ENCODE results near the gene SPTLC3.

SPTLC3 gene

GRCh38 chr20:13059398-13060136, 50.8 kb downstream of the SPTLC3 start:
- Histone ChIP-seq H3K4me2 (no peak overlapping the region), H4K20me1 (no peaks in the 10 kb centered on the region), H3K9me3 (replicated peaks in 1 of 11) (no peaks in the 10 kb centered on the region), H3K4me3 (no peak overlapping the region), H3K27ac (no peak overlapping the region), H3K9ac (no peak overlapping the region), H3K27me3 (no peaks in the 10 kb centered on the region), H3K4me1 (no peaks in the 10 kb centered on the region), H3K36me3 (no peaks in the 10 kb centered on the region)
- no peak for TF ChIP-seq Cebpa-rat (IDR thresholded peaks at IDR 0.05)

GRCh38 chr20:13060327-13060726, 51.6 kb downstream of the SPTLC3 start:
- no peaks in the 10 kb centered on the region for H4K20me1 ChIP-seq
- no peak overlapping the region for H3K27ac ChIP-seq
- no peaks in the 10 kb centered on the region for H3K9me3 ChIP-seq (replicated peaks in 1 of 11)
- H3K27me3 ChIP-seq = no peaks in the 10 kb centered on the region
- no peaks in the 10 kb centered on the region for H3K4me1 ChIP-seq
- H3K36me3 ChIP-seq = no peaks in the 10 kb centered on the region
- H3K4me2 ChIP-seq = no peak overlapping the region
- TF ChIP-seq Cebpa-rat (IDR thresholded peaks at IDR 0.05) = no peak
- no peak overlapping the region for H3K9ac ChIP-seq
- no peak overlapping the region for H3K4me3 ChIP-seq

GRCh38 chr20:13061381-13061780, 52.6 kb downstream of the SPTLC3 start:
- Histone ChIP-seq H3K9ac (no peak overlapping the region), H3K9me3 (replicated peaks in 1 of 11) (peaks cover 0 to 7% (median 6%) of the 10 kb centered on the region in 11 experiments; a peak in 18 of 22 replicates), H4K20me1 (no peaks in the 10 kb centered on the region), H3K4me2 (no peak overlapping the region), H3K4me3 (no peak overlapping the region), H3K27me3 (no peaks in the 10 kb centered on the region), H3K36me3 (no peaks in the 10 kb centered on the region; a peak in 1 of 22 replicates), H3K4me1 (no peaks in the 10 kb centered on the region), H3K27ac (no peak overlapping the region)
- TF ChIP-seq Cebpa-rat (IDR thresholded peaks at IDR 0.05) = no peak

GRCh38 chr20:13062789-13063188, 54.0 kb downstream of the SPTLC3 start:
- Histone ChIP-seq H3K4me1 (no peaks in the 10 kb centered on the region), H3K9ac (no peak overlapping the region), H3K4me2 (no peak overlapping the region), H3K27me3 (no peaks in the 10 kb centered on the region), H3K36me3 (no peaks in the 10 kb centered on the region; a peak in 1 of 22 replicates), H3K9me3 (replicated peaks in 1 of 11) (peaks cover 0 to 9% (median 9%) of the 10 kb centered on the region in 11 experiments; a peak in 18 of 22 replicates), H3K27ac (no peak overlapping the region), H3K4me3 (no peak overlapping the region), H4K20me1 (no peaks in the 10 kb centered on the region)
- TF ChIP-seq Cebpa-rat (IDR thresholded peaks at IDR 0.05) = no peak

GRCh38 chr20:13068336-13068735, 59.6 kb downstream of the SPTLC3 start:
- peaks cover 0 to 9% (median 9%) of the 10 kb centered on the region in 11 experiments; a peak in 18 of 22 replicates for H3K9me3 ChIP-seq (replicated peaks in 1 of 11)
- no peaks in the 10 kb centered on the region for H3K27me3 ChIP-seq
- no peak overlapping the region for H3K9ac ChIP-seq
- no peaks in the 10 kb centered on the region for H3K4me1 ChIP-seq
- no peak overlapping the region for H3K4me3 ChIP-seq
- H3K27ac ChIP-seq = no peak overlapping the region
- H3K4me2 ChIP-seq = no peak overlapping the region
- H4K20me1 ChIP-seq = no peaks in the 10 kb centered on the region
- H3K36me3 ChIP-seq = no peaks in the 10 kb centered on the region; a peak in 1 of 22 replicates
- no peak for TF ChIP-seq Cebpa-rat (IDR thresholded peaks at IDR 0.05)

GRCh38 chr20:13081877-13082276, 73.1 kb downstream of the SPTLC3 start:
- Histone ChIP-seq H3K4me1 (peaks cover 0 to 5% (median 0%) of the 10 kb centered on the region in 10 experiments; a peak in 2 of 20 replicates), H3K27me3 (no peaks in the 10 kb centered on the region), H3K4me3 (no peak overlapping the region), H3K4me2 (no peak overlapping the region), H3K27ac (no peak overlapping the region), H3K9ac (no peak overlapping the region), H3K36me3 (no peaks in the 10 kb centered on the region), H3K9me3 (replicated peaks in 1 of 11) (no peaks in the 10 kb centered on the region), H4K20me1 (no peaks in the 10 kb centered on the region)
- no peak for TF ChIP-seq Cebpa-rat (IDR thresholded peaks at IDR 0.05)

- Histone ChIP-seq H3K27me3 (no peaks in the 10 kb centered on the region), H3K9ac (no peak overlapping the region), H3K27ac (no peak overlapping the region), H3K4me2 (no peak overlapping the region), H3K9me3 (replicated peaks in 1 of 11) (no peaks in the 10 kb centered on the region), H3K4me3 (no peak overlapping the region), H3K4me1 (peaks cover 0 to 5% (median 0%) of the 10 kb centered on the region in 10 experiments; a peak in 2 of 20 replicates), H4K20me1 (no peaks in the 10 kb centered on the region), H3K36me3 (no peaks in the 10 kb centered on the region)
- no peak for TF ChIP-seq Cebpa-rat (IDR thresholded peaks at IDR 0.05)
Measured at GRCh38 chr20:13082378-13082777, 73.6 kb downstream of the SPTLC3 start.

GRCh38 chr20:13085275-13085674, 76.5 kb downstream of the SPTLC3 start:
- no peaks in the 10 kb centered on the region for H3K36me3 ChIP-seq
- no peak overlapping the region for H3K27ac ChIP-seq
- no peaks in the 10 kb centered on the region for H3K4me1 ChIP-seq
- H3K4me2 ChIP-seq = no peak overlapping the region
- no peak overlapping the region for H3K9ac ChIP-seq
- H3K4me3 ChIP-seq = no peak overlapping the region
- H4K20me1 ChIP-seq = no peaks in the 10 kb centered on the region
- H3K27me3 ChIP-seq = no peaks in the 10 kb centered on the region
- TF ChIP-seq Cebpa-rat (IDR thresholded peaks at IDR 0.05) = no peak
- no peaks in the 10 kb centered on the region for H3K9me3 ChIP-seq (replicated peaks in 1 of 11)

- Histone ChIP-seq H3K27ac (no peak overlapping the region), H4K20me1 (no peaks in the 10 kb centered on the region), H3K36me3 (no peaks in the 10 kb centered on the region), H3K9ac (no peak overlapping the region), H3K4me3 (no peak overlapping the region), H3K27me3 (no peaks in the 10 kb centered on the region), H3K4me1 (peaks cover 0 to 18% (median 12%) of the 10 kb centered on the region in 10 experiments; a peak in 13 of 20 replicates), H3K9me3 (replicated peaks in 1 of 11) (0 out of 22 replicates have a peak, but pooled peaks cover 0 to 4% (median 0%) of the 10 kb centered on the region in 11 experiments), H3K4me2 (no peak overlapping the region)
- TF ChIP-seq Cebpa-rat (IDR thresholded peaks at IDR 0.05) = no peak
Measured at GRCh38 chr20:13089950-13090469, 81.2 kb downstream of the SPTLC3 start.

GRCh38 chr20:13092111-13092510, 83.3 kb downstream of the SPTLC3 start:
- H3K4me2 ChIP-seq = no peak overlapping the region
- no peak for TF ChIP-seq Cebpa-rat (IDR thresholded peaks at IDR 0.05)

More at GRCh38 chr20:13092111-13092510, 83.3 kb downstream of the SPTLC3 start:
- H3K4me3 ChIP-seq = no peak overlapping the region
- no peak overlapping the region for H3K27ac ChIP-seq
- no peaks in the 10 kb centered on the region for H3K27me3 ChIP-seq
- no peaks in the 10 kb centered on the region for H4K20me1 ChIP-seq
- H3K9me3 ChIP-seq (replicated peaks in 1 of 11) = 0 out of 22 replicates have a peak, but pooled peaks cover 0 to 4% (median 0%) of the 10 kb centered on the region in 11 experiments
- H3K36me3 ChIP-seq = no peaks in the 10 kb centered on the region
- H3K9ac ChIP-seq = no peak overlapping the region
- H3K4me1 ChIP-seq = peaks cover 0 to 28% (median 20%) of the 10 kb centered on the region in 10 experiments; a peak in 13 of 20 replicates

Measured in BLaER1 treated with 17β-estradiol and CSF1 and Interleukin-3, amounts not matched to agents 10 nM and 100 nM (cell line).